ENCODE results near the gene CEACAM4. TPM values are rescaled to one million over a fixed set of nuclear protein-coding genes. Genes with fewer than 3 reads are reported as not detected.

CEACAM4 gene
- total and polyA plus RNA-seq, 7 experiments from 2014 or later = 0.60 to 1.5 (median 1.1) TPM; not detected in 4

DNA sequence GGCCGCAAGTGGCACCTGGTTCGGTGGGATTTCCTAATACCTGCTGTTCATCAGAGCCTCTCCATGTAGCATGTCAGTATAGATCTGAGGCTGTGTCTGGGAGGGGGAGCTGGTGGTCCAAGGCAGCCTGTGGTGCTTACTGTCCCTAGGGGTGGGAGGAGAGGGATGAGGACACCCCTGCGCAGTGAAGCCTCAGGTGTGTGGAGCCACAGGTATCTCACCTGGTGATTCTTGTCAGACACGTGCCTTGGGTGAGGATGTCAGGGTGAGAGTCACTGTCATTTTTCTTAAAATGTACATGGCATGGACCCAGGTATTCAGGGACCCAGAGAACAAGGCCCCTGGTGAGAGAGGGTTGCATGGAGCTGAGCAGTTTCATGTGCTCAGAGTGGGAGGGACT lies 11.7 kb downstream of the CEACAM4 start:
- CTCF ChIA-PET = no interaction called here
- H3K4me1 ChIP-seq (ENCODE audit: control insufficient read depth in 2 of 2, insufficient read depth in 2 of 2, low read length in 2 of 2) = no peaks in the 10 kb centered on the region
- POLR2A ChIA-PET = interaction anchor here (0.6 kb wide), 1 partner anchor 53 kb away, joined by 3 read pairs; no protein-coding TSS in a partner anchor
- no peak overlapping the region for H3K27ac ChIP-seq (ENCODE audit: low read depth, low read length)
- peaks cover 0 to 4% (median 0%) of the 10 kb centered on the region in 5 donors for H3K36me3 Mint-ChIP-seq
- DNase-seq = no peak
- no peak overlapping the region for H3K4me3 Mint-ChIP-seq
- intact Hi-C loops (cut with micrococcal nuclease) = no loop called here
- no peaks in the 10 kb centered on the region for H3K9me3 ChIP-seq (ENCODE audit: control insufficient read depth in 2 of 3, low read length in 3 of 3)
- ATAC-seq = no peak
- H3K36me3 ChIP-seq (ENCODE audit: control insufficient read depth in 2 of 3, insufficient read depth in 3 of 3, low read length in 3 of 3) = no peaks in the 10 kb centered on the region
- peak overlapping the region in 1 of 9 donors; percentile 30 for H3K27ac Mint-ChIP-seq
- H3K27me3 Mint-ChIP-seq = peaks cover 7 to 24% (median 19%) of the 10 kb centered on the region in 5 donors
- H3K4me3 ChIP-seq (ENCODE audit: low read length) = no peak overlapping the region
- peaks cover 0 to 2% (median 0%) of the 10 kb centered on the region in 7 donors for H3K4me1 Mint-ChIP-seq
- no peaks in the 10 kb centered on the region for H3K27me3 ChIP-seq (ENCODE audit: control insufficient read depth in 2 of 2, insufficient read depth in 2 of 2, low read length in 2 of 2)
- peaks cover 0 to 5% (median 0%) of the 10 kb centered on the region in 11 donors for H3K9me3 Mint-ChIP-seq

DNA sequence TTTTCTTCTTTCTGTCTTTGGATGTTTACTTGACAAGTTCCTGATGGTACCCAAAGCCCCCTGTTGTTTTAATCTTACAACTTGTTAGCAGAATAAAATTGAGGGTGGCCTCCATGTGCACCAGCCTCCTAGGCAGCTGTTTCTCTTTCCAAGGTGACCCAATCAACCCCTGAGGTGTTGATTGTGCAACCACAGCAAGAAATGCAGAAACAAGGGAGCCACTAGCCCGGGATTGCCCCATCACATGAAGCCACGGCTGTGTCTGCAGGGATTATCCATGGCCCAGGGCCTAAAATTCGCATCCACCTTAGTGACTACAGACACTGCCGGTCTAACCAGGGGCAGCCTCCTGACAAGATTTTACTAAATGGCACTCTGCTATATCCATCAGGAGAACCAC lies 14.4 kb downstream of the CEACAM4 start:
- intact Hi-C loops (cut with micrococcal nuclease) = no loop called here
- H3K27ac ChIP-seq (ENCODE audit: low read depth, low read length) = no peak overlapping the region
- Mint-ChIP-seq H3K36me3 (peaks cover 0 to 9% (median 0%) of the 10 kb centered on the region in 5 donors), H3K4me3 (no peak overlapping the region), H3K9me3 (peaks cover 0 to 12% (median 0%) of the 10 kb centered on the region in 11 donors), H3K4me1 (no peaks in the 10 kb centered on the region), H3K27ac (no peak overlapping the region), H3K27me3 (peaks cover 7 to 32% (median 20%) of the 10 kb centered on the region in 5 donors)
- POLR2A ChIA-PET = no interaction called here
- H3K36me3 ChIP-seq (ENCODE audit: control insufficient read depth in 2 of 3, insufficient read depth in 3 of 3, low read length in 3 of 3) = no peaks in the 10 kb centered on the region
- H3K4me3 ChIP-seq (ENCODE audit: low read length) = no peak overlapping the region
- DNase-seq (no peak), ATAC-seq (no peak)
- CTCF ChIA-PET = no interaction called here
- H3K9me3 ChIP-seq (ENCODE audit: control insufficient read depth in 2 of 3, low read length in 3 of 3) = no peaks in the 10 kb centered on the region
- H3K4me1 ChIP-seq (ENCODE audit: control insufficient read depth in 2 of 2, insufficient read depth in 2 of 2, low read length in 2 of 2) = no peaks in the 10 kb centered on the region
- H3K27me3 ChIP-seq (ENCODE audit: control insufficient read depth in 2 of 2, insufficient read depth in 2 of 2, low read length in 2 of 2) = no peaks in the 10 kb centered on the region

DNA sequence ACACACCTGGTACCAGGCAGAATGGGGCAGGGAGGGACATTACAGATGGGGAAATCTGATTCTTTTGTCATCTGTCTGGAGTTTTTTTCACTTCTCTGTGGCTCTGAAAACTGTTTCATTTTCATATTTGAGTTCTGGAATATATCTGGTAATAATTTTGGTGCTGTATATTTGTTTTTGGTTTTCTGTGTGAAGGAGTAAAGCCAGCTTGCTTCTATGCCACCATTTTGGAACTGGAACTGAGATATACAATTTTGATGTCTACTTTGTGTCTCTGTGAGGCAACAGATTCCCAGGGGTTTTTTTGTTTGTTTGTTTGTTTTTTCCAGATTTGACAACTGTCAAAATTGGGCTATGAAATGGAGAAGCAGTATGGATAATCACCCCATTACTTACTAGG lies 16.1 kb downstream of the CEACAM4 start:
- H3K36me3 Mint-ChIP-seq = peaks cover 0 to 9% (median 6%) of the 10 kb centered on the region in 5 donors
- ATAC-seq = no peak
- H3K4me1 Mint-ChIP-seq = no peaks in the 10 kb centered on the region
- intact Hi-C loops (cut with micrococcal nuclease) = no loop called here
- Histone ChIP-seq H3K4me3 (ENCODE audit: low read length) (no peak overlapping the region), H3K27me3 (ENCODE audit: control insufficient read depth in 2 of 2, insufficient read depth in 2 of 2, low read length in 2 of 2) (no peaks in the 10 kb centered on the region), H3K36me3 (ENCODE audit: control insufficient read depth in 2 of 3, insufficient read depth in 3 of 3, low read length in 3 of 3) (no peaks in the 10 kb centered on the region), H3K4me1 (ENCODE audit: control insufficient read depth in 2 of 2, insufficient read depth in 2 of 2, low read length in 2 of 2) (no peaks in the 10 kb centered on the region), H3K27ac (ENCODE audit: low read depth, low read length) (no peak overlapping the region), H3K9me3 (ENCODE audit: control insufficient read depth in 2 of 3, low read length in 3 of 3) (no peaks in the 10 kb centered on the region)
- peaks cover 0 to 12% (median 0%) of the 10 kb centered on the region in 11 donors for H3K9me3 Mint-ChIP-seq
- no peak for DNase-seq
- ChIA-PET POLR2A (no interaction called here), CTCF (no interaction called here)
- H3K4me3 Mint-ChIP-seq = no peak overlapping the region
- peaks cover 7 to 34% (median 19%) of the 10 kb centered on the region in 5 donors for H3K27me3 Mint-ChIP-seq
- H3K27ac Mint-ChIP-seq = no peak overlapping the region

GRCh38 chr19:41607668-41608067 lies 19.2 kb downstream of the CEACAM4 start:
- no peak for DNase-seq
- POLR2A ChIA-PET = interaction anchor here (1.7 kb wide), 1 partner anchor 31 kb away, joined by 4 read pairs; no protein-coding TSS in a partner anchor
- no peak overlapping the region for H3K4me3 ChIP-seq (ENCODE audit: low read length)
- H3K9me3 ChIP-seq (ENCODE audit: control insufficient read depth in 2 of 3, low read length in 3 of 3) = no peaks in the 10 kb centered on the region
- H3K4me1 ChIP-seq (ENCODE audit: control insufficient read depth in 2 of 2, insufficient read depth in 2 of 2, low read length in 2 of 2) = no peaks in the 10 kb centered on the region
- Mint-ChIP-seq H3K27me3 (peaks cover 0 to 40% (median 6%) of the 10 kb centered on the region in 5 donors), H3K4me1 (no peaks in the 10 kb centered on the region), H3K9me3 (peaks cover 0 to 9% (median 0%) of the 10 kb centered on the region in 11 donors), H3K36me3 (peaks cover 0 to 7% (median 5%) of the 10 kb centered on the region in 5 donors), H3K4me3 (no peak overlapping the region), H3K27ac (no peak overlapping the region)
- intact Hi-C loops (cut with micrococcal nuclease) = no loop called here
- CTCF ChIA-PET = no interaction called here
- ATAC-seq = no peak
- H3K27ac ChIP-seq (ENCODE audit: low read depth, low read length) = no peak overlapping the region
- no peaks in the 10 kb centered on the region for H3K36me3 ChIP-seq (ENCODE audit: control insufficient read depth in 2 of 3, insufficient read depth in 3 of 3, low read length in 3 of 3)
- no peaks in the 10 kb centered on the region for H3K27me3 ChIP-seq (ENCODE audit: control insufficient read depth in 2 of 2, insufficient read depth in 2 of 2, low read length in 2 of 2)

- ChIA-PET CTCF (no interaction called here), POLR2A (no interaction called here)
- Mint-ChIP-seq H3K36me3 (peaks cover 0 to 7% (median 5%) of the 10 kb centered on the region in 5 donors), H3K27me3 (peaks cover 0 to 44% (median 6%) of the 10 kb centered on the region in 5 donors), H3K27ac (no peak overlapping the region), H3K9me3 (peaks cover 0 to 9% (median 0%) of the 10 kb centered on the region in 11 donors), H3K4me1 (no peaks in the 10 kb centered on the region), H3K4me3 (no peak overlapping the region)
- Histone ChIP-seq H3K27ac (ENCODE audit: low read depth, low read length) (no peak overlapping the region), H3K36me3 (ENCODE audit: control insufficient read depth in 2 of 3, insufficient read depth in 3 of 3, low read length in 3 of 3) (no peaks in the 10 kb centered on the region), H3K4me1 (ENCODE audit: control insufficient read depth in 2 of 2, insufficient read depth in 2 of 2, low read length in 2 of 2) (no peaks in the 10 kb centered on the region), H3K9me3 (ENCODE audit: control insufficient read depth in 2 of 3, low read length in 3 of 3) (no peaks in the 10 kb centered on the region), H3K27me3 (ENCODE audit: control insufficient read depth in 2 of 2, insufficient read depth in 2 of 2, low read length in 2 of 2) (no peaks in the 10 kb centered on the region), H3K4me3 (ENCODE audit: low read length) (no peak overlapping the region)
- DNase-seq = peak in 1 of 9 donors; percentile 12
- ATAC-seq = no peak
- intact Hi-C loops (cut with micrococcal nuclease) = no loop called here
These were observed 20.5 kb downstream of the CEACAM4 start for GRCh38 chr19:41606215-41606837.

GRCh38 chr19:41604831-41605230 lies 22.0 kb downstream of the CEACAM4 start:
- no peaks in the 10 kb centered on the region for H3K27me3 ChIP-seq (ENCODE audit: control insufficient read depth in 2 of 2, insufficient read depth in 2 of 2, low read length in 2 of 2)
- ChIA-PET POLR2A (interaction anchor here (0.7 kb wide), 1 partner anchor 116 kb away, joined by 4 read pairs; no protein-coding TSS in a partner anchor), CTCF (interaction anchor here (1.5 kb wide), 1 partner anchor 37 kb away, joined by 4 read pairs; no protein-coding TSS in a partner anchor)
- H3K4me1 ChIP-seq (ENCODE audit: control insufficient read depth in 2 of 2, insufficient read depth in 2 of 2, low read length in 2 of 2) = no peaks in the 10 kb centered on the region
- intact Hi-C loops (cut with micrococcal nuclease) = no loop called here
- H3K4me3 ChIP-seq (ENCODE audit: low read length) = no peak overlapping the region
- no peak overlapping the region for H3K27ac ChIP-seq (ENCODE audit: low read depth, low read length)
- no peaks in the 10 kb centered on the region for H3K4me1 Mint-ChIP-seq
- DNase-seq = no peak
- no peak for ATAC-seq
- no peaks in the 10 kb centered on the region for H3K36me3 ChIP-seq (ENCODE audit: control insufficient read depth in 2 of 3, insufficient read depth in 3 of 3, low read length in 3 of 3)
- H3K9me3 Mint-ChIP-seq = peaks cover 0 to 4% (median 0%) of the 10 kb centered on the region in 11 donors
- H3K36me3 Mint-ChIP-seq = peaks cover 0 to 6% (median 2%) of the 10 kb centered on the region in 5 donors
- peaks cover 0 to 33% (median 0%) of the 10 kb centered on the region in 5 donors for H3K27me3 Mint-ChIP-seq
- H3K9me3 ChIP-seq (ENCODE audit: control insufficient read depth in 2 of 3, low read length in 3 of 3) = no peaks in the 10 kb centered on the region
- no peak overlapping the region for H3K27ac Mint-ChIP-seq
- H3K4me3 Mint-ChIP-seq = no peak overlapping the region

- H3K36me3 Mint-ChIP-seq = peaks cover 0 to 2% (median 0%) of the 10 kb centered on the region in 5 donors
- H3K27me3 Mint-ChIP-seq = peaks cover 0 to 25% (median 5%) of the 10 kb centered on the region in 5 donors
- DNase-seq (no peak), ATAC-seq (no peak)
- no peak overlapping the region for H3K4me3 ChIP-seq (ENCODE audit: low read length)
- no peaks in the 10 kb centered on the region for H3K9me3 Mint-ChIP-seq
- intact Hi-C loops (cut with micrococcal nuclease) = no loop called here
- H3K36me3 ChIP-seq (ENCODE audit: control insufficient read depth in 2 of 3, insufficient read depth in 3 of 3, low read length in 3 of 3) = no peaks in the 10 kb centered on the region
- no peak overlapping the region for H3K27ac ChIP-seq (ENCODE audit: low read depth, low read length)
- no peak overlapping the region for H3K27ac Mint-ChIP-seq
- CTCF ChIA-PET = interaction anchor here (0.7 to 1.3 kb wide), 3 partner anchors 8 to 1078 kb away, joined by 3 read pairs; no protein-coding TSS in a partner anchor
- no peaks in the 10 kb centered on the region for H3K4me1 ChIP-seq (ENCODE audit: control insufficient read depth in 2 of 2, insufficient read depth in 2 of 2, low read length in 2 of 2)
- H3K4me3 Mint-ChIP-seq = no peak overlapping the region
- no peaks in the 10 kb centered on the region for H3K9me3 ChIP-seq (ENCODE audit: control insufficient read depth in 2 of 3, low read length in 3 of 3)
- H3K4me1 Mint-ChIP-seq = peaks cover 4 to 6% (median 5%) of the 10 kb centered on the region in 7 donors
- POLR2A ChIA-PET = no interaction called here
- no peaks in the 10 kb centered on the region for H3K27me3 ChIP-seq (ENCODE audit: control insufficient read depth in 2 of 2, insufficient read depth in 2 of 2, low read length in 2 of 2)
These were observed 25.1 kb downstream of the CEACAM4 start for GRCh38 chr19:41601771-41602170.
